CD4-positive, alpha-beta T cell treated with Interferon gamma for 1 hour (primary cell): ENCODE measurements around the gene PDE4B.

Experiments
- DNase-seq: peaks from one replicate; pipeline ENCODE4 v3.0.0-alpha.2; 2020

PDE4B gene

DNA sequence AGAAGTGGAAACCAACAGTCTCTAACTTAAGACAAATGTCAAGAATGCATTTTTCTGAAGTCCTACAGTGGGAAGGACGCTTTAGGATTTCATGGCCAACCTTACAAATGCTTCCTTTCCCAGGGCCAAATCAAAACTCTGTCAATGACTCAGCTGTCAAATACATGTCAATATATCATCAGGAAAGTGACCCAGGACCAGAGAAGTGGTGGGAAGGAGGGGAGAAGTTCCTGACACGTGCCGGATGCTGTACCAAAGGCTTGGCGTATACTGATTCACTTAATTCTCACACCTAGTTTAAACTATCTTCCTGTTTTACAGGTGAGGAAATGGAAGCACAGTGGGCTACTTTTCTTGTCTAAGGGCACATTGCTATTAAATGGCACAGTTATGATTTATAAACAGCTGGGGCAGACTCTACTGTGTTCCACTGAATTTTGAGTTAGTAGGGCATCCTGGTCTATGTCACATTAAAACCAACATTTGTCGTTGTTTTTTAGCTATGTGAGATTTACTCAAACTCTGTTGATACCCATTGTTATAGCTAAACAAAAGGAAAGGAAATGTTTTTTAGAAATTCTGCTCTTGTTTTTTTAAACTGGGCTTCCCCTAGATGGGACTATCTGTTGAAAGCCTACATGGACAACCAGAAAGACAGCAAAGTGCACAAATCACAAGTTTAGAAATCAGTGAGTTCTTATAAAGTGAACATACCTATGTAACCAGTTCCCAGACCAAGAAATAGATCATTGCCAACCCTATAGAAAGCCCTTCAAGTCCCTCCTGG, 533.1 kb downstream of the PDE4B start:
- no peak for DNase-seq

DNA sequence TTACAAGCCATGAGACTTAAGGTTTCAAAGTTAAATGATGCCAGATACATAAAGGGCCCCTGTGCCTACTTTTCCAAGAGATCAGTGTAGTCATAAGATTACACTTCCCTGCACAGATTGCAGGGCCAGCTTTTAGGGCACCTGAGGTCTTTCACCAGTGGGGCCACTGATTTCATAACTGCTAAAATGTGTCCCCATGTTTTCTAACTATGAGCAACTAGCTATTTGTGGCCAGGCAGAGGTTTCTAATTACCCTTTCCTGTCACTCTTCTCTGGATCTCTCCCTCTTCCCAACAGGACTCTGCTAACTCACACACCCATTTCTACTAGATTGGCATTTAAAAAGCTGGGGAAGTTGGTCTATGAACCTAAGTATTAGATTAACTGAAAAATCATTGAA, 534.2 kb downstream of the PDE4B start:
- DNase-seq, result no peak

DNA sequence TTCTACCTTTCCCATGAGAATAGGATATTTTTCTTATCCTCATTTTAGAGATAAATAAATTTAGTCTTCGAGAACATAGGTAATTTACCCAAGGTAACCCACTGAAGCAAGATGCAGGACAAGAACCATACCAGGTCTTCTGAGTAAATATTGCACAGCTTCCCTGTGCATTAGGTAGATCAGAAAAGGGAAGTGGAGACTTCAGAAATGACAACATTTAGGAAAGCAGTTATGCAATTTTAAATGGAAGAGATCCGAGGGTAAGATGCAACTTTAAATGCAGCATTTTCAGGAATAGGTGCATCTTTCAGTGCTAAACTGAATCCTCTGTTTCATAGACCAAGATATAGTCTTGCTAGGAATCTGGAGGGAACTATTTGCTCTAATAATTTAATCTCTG, 534.9 kb downstream of the PDE4B start:
- no peak for DNase-seq

DNA sequence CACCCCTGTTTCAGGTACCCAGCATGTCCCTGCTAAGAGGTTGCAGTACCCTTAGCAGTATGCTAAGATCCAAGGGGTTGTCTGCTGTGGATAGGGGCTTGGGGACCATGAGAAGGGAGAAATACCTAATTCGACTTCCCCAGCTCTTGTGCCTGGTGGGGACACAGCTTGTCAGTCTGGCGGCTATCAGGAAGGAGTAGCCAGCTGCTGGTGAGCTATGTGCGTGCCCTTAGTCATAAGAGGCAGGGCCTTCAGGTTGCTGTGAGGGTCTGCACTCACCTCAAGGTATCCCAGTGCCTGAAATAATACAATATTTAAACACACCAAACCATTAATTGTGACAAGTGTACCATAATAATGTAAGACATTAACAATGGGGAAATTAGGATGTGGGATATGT, 536.2 kb downstream of the PDE4B start:
- no peak for DNase-seq

DNA sequence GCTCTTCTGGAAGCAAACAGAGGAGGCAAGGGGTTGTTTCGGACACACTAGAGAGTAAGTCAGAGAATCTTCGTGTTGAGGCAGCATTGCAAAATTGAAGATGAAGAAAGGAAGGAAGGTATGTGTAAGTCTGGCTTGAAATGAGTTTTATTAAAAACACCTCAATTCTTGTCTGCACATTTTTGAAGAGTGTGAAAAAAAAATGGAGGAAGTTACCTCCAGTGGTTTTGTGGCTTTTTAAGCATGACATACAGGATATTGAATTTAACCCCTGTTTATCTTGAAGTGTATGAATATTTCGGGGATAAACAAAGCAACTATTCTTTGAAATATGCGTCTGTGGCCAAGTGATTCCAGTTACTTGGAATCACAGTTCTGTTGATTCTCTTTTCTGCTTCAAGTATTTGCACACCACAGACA, 538.0 kb downstream of the PDE4B start:
- DNase-seq, result no peak

DNA sequence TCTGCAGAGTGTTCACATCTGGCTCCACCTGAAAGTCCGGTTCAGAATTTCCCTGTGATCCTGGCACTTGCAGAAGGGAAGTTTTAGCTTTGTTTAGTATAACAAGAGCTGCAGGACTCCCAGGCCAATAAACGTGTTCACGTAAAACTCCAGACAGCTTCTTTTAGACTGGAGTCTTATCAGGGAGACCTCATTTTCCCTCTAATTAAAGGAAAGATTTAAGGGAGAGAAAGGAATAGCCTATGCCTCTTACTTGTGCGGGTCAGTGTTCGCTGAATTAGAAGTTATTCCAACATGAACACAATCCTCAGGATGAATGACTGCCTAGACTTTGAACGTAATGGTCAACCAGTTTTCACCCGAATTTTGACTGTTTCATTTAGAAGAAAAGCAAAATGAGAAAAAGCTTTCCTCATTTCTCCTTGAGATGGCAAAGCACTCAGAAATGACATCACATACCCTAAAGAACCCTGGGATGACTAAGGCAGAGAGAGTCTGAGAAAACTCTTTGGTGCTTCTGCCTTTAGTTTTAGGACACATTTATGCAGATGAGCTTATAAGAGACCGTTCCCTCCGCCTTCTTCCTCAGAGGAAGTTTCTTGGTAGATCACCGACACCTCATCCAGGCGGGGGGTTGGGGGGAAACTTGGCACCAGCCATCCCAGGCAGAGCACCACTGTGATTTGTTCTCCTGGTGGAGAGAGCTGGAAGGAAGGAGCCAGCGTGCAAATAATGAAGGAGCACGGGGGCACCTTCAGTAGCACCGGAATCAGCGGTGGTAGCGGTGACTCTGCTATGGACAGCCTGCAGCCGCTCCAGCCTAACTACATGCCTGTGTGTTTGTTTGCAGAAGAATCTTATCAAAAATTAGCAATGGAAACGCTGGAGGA, 539.2 kb downstream of the PDE4B start:
- DNase-seq, result peak; percentile 78

DNA sequence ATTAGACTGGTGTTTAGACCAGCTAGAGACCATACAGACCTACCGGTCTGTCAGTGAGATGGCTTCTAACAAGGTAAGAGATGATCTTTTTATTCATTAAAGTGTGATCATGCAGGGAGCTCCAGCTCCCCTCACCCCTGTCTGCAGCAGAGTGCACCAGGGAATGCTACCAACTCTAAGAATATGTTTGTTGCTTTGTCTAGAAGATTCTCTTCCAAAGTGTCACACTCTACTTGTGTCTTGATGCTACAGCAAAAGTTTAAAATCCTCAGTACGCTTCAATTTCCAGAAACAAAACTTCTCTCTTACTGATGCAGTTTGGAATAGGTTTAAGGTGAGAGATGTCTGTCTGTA, 539.8 kb downstream of the PDE4B start:
- no peak for DNase-seq

DNA sequence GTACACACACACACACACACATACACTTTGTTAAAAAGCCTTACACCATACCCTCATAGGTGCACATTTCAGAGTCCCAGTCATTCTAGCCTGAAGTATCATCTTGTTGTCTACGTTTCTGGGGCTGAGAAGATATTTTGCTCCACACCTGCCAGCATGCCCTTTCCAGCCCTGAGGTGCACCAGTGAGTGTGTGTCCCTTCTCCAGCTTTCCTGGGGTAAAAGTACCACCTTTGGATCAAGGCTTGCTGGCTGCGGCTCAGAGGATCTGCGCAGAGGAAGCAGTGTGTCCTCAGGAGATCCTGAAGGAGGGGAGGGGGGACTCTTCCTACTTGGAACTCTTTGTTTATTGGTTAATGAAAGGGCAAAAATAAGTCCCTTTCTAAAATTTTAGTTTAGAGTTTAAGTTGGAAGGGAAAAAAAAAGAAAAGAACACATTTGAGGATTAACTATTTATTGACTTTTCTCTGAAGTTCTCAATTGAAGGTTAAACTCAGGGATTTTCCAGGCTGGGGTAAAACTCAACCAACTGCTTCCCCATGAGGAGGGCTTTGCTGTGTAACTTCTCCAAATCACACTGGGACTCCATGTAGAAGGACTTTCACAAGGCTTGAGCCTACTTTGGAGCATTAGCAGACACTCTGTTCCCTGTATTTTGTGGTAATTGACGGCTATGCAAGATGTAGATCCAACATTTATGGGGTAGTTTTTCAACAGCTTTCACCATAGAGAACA, 540.9 kb downstream of the PDE4B start:
- peak; percentile 51 for DNase-seq

DNA sequence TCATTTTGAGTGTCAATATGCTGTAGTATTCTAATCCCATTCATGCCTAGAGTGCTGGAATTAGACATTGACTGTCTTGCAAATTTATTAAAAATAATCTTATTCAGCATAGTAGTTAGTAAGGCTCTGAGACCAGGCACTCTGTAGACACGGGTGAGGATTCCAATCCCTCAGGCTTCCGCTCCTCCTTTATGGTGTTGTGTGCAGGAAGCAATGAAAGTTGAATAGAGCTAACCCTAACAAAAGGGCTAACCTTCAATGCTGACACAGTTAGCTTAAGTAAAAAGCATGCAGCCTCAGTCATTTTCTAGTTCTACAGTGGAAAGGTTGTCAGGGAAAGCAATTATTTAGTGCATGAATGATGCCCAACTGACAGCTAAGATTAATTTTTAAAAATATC, 541.6 kb downstream of the PDE4B start:
- no peak for DNase-seq

DNA sequence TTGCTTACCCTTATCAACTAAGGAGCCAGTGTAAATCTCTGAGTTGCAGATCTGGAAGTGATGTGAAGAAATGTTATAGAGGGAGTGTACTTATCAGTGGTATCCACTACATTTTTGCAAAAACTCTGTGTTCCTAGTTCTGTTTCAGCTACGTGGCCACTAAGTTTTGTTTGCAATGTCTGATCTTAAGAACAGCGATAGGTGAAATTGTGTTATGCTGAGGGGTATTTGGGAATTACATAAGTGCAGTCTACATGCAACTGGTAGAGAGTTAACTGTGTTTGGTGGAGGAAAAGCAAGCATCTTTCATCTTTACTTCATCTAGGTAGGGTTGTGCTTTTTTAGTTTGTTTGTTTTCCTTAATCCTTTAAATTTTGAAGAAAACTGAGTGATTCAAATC, 542.4 kb downstream of the PDE4B start:
- no peak for DNase-seq

DNA sequence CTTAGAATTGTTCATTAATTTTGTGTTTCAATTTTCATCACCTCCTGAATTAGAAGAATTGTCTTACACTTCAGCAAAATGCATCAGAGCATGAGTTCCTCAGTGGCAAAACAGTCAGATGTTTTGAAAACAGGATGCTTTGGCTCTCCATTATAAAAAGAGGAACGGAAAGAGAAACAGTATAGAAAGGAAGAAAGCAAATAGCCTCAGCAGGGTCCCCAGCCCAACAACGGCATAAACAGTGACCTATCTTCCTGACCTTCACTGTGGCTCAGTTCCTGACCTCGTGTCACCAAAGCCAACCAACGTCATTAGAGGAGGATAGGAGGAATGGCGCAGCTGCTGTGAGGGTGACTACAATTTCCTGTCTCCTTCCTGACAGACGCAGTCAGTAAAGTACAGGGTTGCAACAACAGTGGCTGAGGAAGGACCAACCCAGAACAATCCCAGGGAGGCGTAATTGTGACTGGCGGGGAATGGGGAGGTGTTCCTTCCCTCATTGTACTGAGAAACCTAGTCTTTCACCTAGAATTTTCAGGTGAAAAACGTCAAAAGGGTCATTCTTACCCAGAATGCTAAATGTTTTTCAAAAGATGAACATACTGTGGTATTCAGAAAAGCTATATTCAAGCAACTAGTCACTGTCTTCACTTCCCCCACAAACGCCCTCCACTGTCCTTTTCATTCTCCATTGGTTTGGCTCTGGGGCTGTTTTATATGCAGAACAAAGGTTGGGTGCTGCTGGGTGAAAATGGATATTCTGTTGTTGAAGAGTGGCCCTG, 543.4 kb downstream of the PDE4B start:
- DNase-seq, result peak; percentile 93

DNA sequence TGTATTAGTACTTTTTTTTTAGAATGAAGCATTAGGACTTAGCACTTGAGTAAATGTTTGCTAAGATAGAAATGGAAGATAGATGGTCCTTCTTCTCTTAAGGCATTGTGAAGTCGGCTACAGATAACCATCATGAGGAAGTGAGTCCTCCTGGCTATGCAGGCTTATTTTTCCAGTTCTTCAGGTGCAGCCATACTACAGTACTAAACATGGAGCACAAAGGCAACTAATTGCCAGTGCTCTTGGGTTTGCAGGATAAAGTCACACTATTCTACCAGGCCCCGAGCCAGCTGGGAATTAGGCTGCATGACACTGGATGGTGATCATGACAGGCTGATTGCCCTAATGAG, 543.9 kb downstream of the PDE4B start:
- no peak for DNase-seq

DNA sequence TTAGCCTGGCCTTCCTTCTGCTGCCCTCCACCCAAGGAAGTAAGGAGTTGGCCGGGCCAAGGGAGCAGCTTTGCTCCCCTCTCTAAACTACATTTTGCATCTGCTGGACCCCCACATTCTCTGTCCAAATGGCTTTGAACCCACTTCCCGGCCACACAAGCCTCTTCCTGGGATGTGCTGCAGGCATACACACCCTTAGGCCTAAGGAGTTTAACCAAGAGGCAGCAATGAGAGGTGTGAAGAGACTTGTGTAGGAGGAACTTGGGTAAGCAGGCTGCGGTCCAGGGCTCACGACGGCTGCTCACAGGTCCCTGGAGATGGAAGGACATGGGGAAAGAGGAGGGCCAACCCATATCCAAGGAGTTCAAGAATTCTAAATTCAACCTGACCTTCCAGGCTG, 544.6 kb downstream of the PDE4B start:
- DNase-seq, result no peak

DNA sequence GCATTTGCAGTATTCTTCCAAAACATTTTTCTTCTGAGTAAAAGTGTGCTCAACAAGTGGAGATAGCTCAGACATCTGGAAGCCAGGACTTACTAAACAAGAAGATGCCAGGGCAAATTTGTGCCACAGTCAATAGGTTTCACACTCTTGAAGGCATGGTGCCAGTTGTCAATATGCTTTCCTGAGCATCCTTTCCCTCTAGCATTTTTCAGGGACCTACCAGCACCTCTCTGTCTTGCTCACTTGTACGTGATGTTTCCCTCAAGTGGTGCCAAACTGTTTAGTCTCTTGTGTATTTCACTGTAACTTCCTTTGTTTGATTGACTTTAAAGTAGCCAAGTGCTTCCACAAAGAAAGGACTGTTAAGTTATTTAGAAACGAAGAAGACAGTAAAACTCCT, 547.2 kb downstream of the PDE4B start:
- DNase-seq, result no peak

DNA sequence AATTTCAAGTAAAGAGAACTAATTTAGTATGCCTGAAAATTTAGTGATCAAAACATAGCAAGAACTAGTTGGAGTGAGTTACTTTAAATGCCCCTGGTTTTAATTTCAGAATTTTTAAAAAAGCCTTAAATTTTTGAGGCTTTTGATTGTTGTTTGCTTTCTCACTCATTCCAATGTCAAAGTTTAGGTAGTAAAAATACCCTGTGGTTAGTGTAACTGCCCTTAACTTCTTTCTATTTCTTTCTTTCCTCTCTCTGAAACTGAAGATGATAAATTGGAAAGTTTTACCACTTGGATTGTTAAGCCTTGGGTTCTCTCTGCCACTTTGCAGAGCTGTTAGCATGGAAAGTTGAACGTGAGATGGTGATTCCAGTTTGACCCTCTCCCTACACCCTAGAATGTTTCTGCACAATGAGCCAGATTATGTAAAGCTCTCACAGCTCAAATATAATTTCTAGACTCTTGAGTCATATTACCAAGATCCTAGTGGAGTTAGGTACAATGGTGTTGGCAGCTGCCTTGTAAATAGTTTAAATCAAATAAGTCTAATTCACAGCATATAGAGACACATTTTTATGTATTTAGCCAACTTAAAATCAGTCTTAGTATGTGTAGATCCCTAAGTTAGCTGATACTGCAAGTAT, 548.9 kb downstream of the PDE4B start:
- no peak for DNase-seq

DNA sequence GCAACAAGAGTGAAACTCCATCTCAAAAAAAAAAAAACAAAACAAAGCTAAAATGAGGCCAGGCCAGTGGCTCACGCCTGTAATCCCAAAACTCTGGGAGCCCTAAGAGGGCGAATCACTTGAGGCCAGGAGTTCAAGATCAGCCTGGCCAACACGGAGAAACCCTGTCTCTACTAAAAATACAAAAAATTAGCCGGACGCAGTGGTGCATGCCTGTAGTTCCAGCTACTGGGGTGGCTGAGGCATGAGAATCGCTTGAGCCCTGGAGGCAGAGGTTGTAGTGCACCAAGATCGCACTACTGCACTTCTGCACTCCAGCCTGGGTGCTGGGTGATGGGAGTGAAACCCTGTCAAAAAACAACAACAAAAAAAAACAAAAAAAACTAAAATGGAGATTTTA, 550.0 kb downstream of the PDE4B start:
- DNase-seq, result peak; percentile 37

DNA sequence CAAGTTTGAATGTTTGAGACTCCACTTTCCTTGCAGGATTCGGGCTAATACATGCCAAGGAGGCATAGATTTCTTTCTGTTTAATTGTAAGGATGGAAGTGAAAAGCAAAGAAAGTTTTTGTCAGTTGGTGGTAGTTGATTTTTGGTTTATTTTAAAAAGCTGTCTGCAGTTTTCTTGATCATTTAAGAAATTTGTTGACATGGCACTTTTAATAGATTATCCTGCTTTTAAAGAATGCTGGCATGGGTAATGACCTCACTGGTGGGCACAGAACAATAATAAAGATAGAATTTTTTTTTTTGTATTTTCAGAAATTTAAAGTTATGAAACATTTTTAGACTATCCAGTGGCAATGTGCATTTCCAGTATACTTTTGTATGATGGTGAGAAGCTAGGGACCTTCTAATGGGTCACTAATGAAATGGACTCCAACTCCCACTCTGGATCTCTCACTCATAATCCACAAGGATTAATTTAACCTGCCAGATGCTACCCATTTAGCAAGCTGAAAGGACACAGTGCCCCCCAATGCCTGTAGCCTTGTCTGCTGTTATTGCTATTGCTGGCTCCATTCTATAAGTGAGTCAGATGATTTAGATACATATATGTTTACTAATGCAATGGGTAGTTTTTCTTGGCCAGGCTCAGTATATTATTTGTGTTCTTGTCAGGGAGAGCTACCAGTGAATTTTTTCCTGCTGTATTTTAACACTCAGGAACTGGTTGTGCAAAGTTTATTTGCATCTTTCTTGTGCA, 551.1 kb downstream of the PDE4B start:
- DNase-seq, result no peak

DNA sequence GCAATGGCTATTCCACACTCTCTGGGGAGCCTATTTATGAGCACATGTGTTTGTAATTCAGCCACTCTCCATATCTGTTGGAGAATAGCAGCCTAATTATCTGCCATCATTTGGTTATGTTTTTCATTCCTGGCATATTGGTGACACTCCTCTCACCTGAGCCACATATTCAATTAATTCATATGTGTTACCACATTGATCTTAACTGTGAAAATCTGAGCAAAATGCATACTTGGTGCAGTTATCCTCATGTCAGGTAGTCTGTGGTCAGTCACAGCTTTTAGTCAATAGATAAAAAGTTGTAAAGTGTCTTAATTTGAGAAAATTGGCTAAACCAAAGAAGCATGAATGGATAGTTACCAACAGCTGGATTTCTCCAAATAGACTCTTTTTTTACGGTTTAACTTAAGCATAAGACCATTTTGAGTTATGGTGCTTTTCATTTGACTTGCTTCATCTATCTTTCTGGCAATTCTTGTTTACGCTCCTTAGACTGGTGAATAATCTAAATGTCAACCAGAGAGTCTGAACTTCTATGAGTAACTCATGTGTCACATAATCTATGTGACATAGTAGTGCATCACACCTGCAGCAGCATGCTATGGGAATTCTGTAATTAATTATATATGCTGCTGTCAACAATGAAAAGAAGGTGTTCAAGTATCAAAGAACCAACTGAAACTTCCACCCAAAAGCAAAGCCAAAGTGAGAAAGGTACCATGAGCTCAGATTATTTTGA, 553.5 kb downstream of the PDE4B start:
- DNase-seq, result no peak

DNA sequence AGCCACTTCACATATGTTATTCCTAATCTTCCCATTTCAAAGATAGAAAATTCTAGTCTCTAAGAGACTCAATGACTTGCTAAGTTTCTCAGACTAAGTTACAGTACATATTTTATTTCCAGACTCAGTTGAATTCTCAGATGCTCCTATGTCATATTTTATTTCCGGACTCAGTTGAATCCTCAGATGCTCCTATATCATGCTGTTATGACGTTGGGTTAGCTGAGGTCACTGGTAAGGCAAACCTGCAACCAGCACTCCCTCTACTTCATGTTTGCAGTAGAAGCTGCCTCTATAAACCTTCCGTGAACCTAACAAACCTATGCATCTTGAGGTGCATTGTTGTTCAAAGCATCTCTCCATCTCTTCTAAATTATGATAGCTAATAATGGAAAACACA, 554.2 kb downstream of the PDE4B start:
- no peak for DNase-seq

DNA sequence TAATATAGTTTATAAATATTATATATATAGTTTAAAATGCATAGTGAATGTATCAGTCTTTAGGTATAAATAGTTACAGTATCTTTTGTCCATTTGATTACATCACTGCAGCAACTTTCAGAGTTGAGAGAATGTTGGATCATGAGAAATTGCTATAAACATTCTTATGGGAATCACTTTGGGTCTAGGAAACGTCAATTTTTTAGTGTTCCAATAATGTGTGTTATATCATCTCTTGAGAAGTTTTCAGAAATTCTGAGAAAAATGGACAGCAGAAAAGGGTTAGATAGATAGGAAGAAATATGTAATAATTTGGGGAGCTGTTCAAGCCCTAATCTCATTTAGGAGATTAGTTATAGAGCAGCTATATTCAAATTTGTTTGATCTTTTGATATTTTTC, 556.1 kb downstream of the PDE4B start:
- DNase-seq, result no peak

DNA sequence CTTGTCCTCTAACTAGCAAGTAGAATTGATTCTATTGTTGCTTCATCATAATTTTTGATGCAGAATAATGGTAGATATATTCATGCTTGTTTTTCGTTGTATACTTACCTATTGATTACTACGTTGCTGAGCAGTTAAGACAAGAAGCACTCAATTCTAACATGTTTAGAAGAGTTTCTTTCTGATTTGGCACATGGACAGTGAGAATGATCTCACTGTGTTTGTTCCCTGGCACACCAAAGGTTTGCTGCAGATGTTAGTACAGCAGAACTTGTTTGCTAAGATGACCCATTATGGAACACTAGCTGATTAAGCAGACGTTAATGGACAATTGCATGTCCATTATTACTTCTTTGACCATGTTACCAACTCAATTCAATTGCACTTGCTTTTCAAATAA, 556.5 kb downstream of the PDE4B start:
- DNase-seq, result no peak
